Stimulated activated CD4-positive, alpha-beta T cell treated with anti-CD3 and anti-CD28 coated beads, Interleukin-15, amount 100 ng/mL, for 48 hours (primary cell): ENCODE results near the gene FKBP1A.

Source experiments
- DNase-seq, 2 donors: peaks; one replicate each; pipeline ENCODE4 v3.0.0-alpha.2; 2020; ENCODE audit warnings: low read depth in 2 of 2

FKBP1A gene

GRCh38 chr20:1319051-1319450 lies 73.8 kb downstream of the FKBP1A start:
- DNase-seq: no peak
